Thyroid gland (tissue), 4 donors: ENCODE results near the gene RNFT2. TPM values are rescaled to one million over a fixed set of nuclear protein-coding genes. Genes with fewer than 3 reads are reported as not detected.

Source experiments
- DNase-seq, 2 donors: peaks; one replicate each; pipeline ENCODE4 v3.0.0-alpha.2; 2019
- H3K27ac ChIP-seq, 3 donors: fragments of 200-600 bp; sonication (generic); 1 replicate in 2 of 3; 2 replicates in 1 of 3; pipeline ENCODE4 v1.5.1; 2016 to 2019; ENCODE audit warnings: mild to moderate bottlenecking in 1 of 3, moderate library complexity in 1 of 3
- H3K27me3 ChIP-seq: fragments of 200-600 bp; sonication (generic); one replicate; pipeline ENCODE4 v1.5.1; 2019
- H3K36me3 ChIP-seq, 2 donors: fragments of 200-600 bp; sonication (generic); one replicate each; pipeline ENCODE4 v1.5.1; 2016 to 2019
- H3K4me1 ChIP-seq, 2 donors: fragments of 200-600 bp; sonication (generic); one replicate each; pipeline ENCODE4 v1.5.1; 2017 to 2019
- H3K4me3 ChIP-seq, 3 donors: fragments of 200-600 bp; sonication (generic); replicated peaks in 1 of 3; 1 replicate in 2 of 3; 2 replicates in 1 of 3; pipeline ENCODE4 v1.5.1; 2016; ENCODE audit warnings: mild to moderate bottlenecking in 1 of 3
- H3K9me3 ChIP-seq: fragments of 200-600 bp; sonication (generic); one replicate; pipeline ENCODE4 v1.5.1; 2017
- POLR2A ChIP-seq, 2 donors: fragments of 450-650 bp; IDR thresholded peaks; one replicate each; pipeline ENCODE4 v1.6.1; 2017; ENCODE audit warnings: antibody characterized with exemption in 2 of 2, mild to moderate bottlenecking in 2 of 2, moderate library complexity in 1 of 2
- WGBS, 2 donors: methylation state at CpG; one replicate each; pipeline ENCODE4 v1.1.5; 2017; 5-methylcytosine and 5-hydroxymethylcytosine counted together
- intact Hi-C: fragments of 100-400 bp; cut with DNase I; formaldehyde crosslinking; loops from one replicate; pipeline ENCODE4 v1.15.1; 2023
- total RNA-seq, 4 donors: library from RNA; depleted of rRNA; stranded (reverse); fragments of >200 nt; gene quantifications; one replicate each; pipeline ENCODE4 v1.2.3, GENCODE V29; 2016
- TF ChIP-seq, protein P1 (sequence below), 6 experiments: fragments of 200-600 bp in 3 of 6; fragments of 450-650 bp in 3 of 6; sonication (generic) in 3 of 6; IDR thresholded peaks; one replicate each; pipeline ENCODE4 v1.5.1; 2016 to 2019; ENCODE audit warnings: antibody characterized with exemption in 6 of 6, mild to moderate bottlenecking in 2 of 6, inconsistent platforms in 1 of 6, moderate library complexity in 1 of 6

Gene RNFT2
- total RNA-seq, 4 donors from 2014 or later, result 2.3 to 5.0 (median 4.5) TPM

DNA sequence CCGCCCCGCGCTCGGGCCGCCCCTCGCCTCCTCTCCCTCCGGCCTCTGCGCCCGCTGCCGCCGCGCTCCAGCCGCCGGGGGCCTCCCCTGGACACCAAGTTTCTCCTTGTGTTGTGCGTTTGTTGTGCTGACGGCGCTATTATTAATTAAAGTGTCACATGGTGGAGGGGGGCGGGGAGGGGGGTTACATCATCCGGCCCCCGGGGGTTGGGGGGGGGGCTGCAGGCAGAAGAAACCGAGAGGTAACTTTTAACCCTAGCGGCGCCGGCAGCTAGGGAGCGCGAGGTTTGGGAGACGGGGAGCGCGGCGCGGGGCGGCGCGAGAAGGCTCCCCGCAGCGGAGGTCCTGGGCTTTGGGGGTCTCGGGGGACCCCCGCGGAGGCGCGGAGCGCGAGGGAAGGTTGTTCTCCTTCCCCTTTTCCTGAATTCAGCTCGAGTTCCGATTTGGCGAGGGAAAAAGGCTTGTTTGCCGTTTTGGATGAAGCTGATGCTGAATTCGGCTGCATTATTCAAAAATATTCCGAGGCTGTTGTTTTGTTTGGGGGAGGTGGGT is 143.3 kb downstream of the RNFT2 start, which contains the start of gene HRK:
Gene HRK (minus strand): TSS at position 117 of the 552 bp plus-strand sequence. CDS start 134 bp downstream, outside the sequence.
- peak within 1 kb of the TSS in 1 of 3 donors; percentile 21 for H3K4me3 ChIP-seq
- 2% methylated on average over 6 to 44 of the region's 49 CpGs for WGBS, 2 donors
- H3K27ac ChIP-seq, result no peak within 1 kb of the TSS
- DNase-seq, result peak; percentile 16 to 19
- no peak for TF ChIP-seq POLR2A (IDR thresholded peaks at IDR 0.05)
- TF ChIP-seq, protein P1, sequence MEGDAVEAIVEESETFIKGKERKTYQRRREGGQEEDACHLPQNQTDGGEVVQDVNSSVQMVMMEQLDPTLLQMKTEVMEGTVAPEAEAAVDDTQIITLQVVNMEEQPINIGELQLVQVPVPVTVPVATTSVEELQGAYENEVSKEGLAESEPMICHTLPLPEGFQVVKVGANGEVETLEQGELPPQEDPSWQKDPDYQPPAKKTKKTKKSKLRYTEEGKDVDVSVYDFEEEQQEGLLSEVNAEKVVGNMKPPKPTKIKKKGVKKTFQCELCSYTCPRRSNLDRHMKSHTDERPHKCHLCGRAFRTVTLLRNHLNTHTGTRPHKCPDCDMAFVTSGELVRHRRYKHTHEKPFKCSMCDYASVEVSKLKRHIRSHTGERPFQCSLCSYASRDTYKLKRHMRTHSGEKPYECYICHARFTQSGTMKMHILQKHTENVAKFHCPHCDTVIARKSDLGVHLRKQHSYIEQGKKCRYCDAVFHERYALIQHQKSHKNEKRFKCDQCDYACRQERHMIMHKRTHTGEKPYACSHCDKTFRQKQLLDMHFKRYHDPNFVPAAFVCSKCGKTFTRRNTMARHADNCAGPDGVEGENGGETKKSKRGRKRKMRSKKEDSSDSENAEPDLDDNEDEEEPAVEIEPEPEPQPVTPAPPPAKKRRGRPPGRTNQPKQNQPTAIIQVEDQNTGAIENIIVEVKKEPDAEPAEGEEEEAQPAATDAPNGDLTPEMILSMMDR (IDR thresholded peaks at IDR 0.05), result no peak
- H3K36me3 ChIP-seq, result no peaks in the 10 kb centered on the region
- H3K4me1 ChIP-seq, result peaks cover 18 to 37% of the 10 kb centered on the region in 2 donors
- intact Hi-C loops, result no loop called here
- peaks cover 9% of the 10 kb centered on the region for H3K27me3 ChIP-seq
- no peaks in the 10 kb centered on the region for H3K9me3 ChIP-seq

DNA sequence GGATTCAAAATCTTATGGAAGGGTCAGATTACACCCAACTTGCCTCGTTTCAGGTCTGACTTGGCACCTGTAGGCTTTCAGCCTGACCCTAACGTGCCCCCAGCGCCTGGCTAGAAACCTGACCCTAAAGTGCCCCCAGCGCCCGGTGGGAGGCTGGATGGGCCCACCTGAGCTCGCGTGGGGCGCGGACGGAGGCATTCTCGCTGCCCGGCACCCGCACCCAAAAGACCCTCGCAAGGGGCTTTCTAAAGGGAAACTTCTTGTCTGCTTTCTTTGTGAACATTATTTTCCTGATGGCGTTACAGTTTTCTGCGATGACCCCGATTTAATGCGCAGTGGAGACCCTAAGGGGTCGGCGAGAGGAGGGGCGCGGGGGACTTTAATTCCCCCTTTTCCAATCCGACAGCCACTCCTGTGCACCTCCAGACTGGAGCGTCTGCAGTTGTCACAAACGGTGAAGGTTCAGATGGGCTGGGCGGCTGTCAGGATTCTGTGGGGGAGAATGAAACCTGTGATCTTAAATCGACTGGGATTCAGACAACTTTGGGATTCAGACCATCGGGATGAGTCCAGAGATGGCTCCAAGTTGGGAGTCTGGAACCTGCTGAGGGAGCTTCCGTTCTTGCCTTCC is 143.9 kb downstream of the RNFT2 start:
- Histone ChIP-seq H3K9me3 (no peaks in the 10 kb centered on the region), H3K4me1 (peaks cover 18 to 37% of the 10 kb centered on the region in 2 donors), H3K36me3 (no peaks in the 10 kb centered on the region), H3K27me3 (peaks cover 9% of the 10 kb centered on the region), H3K4me3 (peak overlapping the region in 1 of 3 donors; percentile 21), H3K27ac (no peak overlapping the region)
- intact Hi-C loops, result no loop called here
- no peak for TF ChIP-seq POLR2A (IDR thresholded peaks at IDR 0.05)
- TF ChIP-seq, protein P1 (IDR thresholded peaks at IDR 0.05), result no peak
- DNase-seq, result no peak
- WGBS, 2 donors, result 7 to 12% methylated on average over 27 to 28 of the region's 29 CpGs

DNA sequence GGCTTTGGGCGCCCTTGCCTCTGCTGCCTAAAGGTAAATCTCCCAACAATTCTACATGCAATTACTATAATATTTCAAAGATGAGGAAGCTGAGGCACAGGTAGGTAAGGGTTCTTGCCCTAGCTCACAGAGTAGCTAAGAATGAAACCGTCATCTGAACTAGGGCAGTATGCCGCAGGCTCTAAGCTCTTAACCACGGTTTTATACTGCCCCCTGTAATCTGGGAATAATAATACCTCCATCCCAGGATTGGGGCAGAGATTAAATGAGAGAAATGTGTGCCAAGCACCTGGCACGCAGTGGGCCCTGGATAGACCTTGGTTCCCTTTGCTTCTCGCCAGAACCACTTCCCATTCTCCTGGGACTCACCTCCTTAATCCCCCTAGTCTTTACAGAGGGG is 144.6 kb downstream of the RNFT2 start:
- Histone ChIP-seq H3K4me3 (no peak overlapping the region), H3K36me3 (no peaks in the 10 kb centered on the region), H3K27me3 (peaks cover 9% of the 10 kb centered on the region), H3K27ac (no peak overlapping the region), H3K9me3 (no peaks in the 10 kb centered on the region), H3K4me1 (peaks cover 18 to 37% of the 10 kb centered on the region in 2 donors)
- 41 to 51% methylated on average over 6 of the region's 6 CpGs for whole genome bisulfite sequencing, 2 donors
- no peak for DNase-seq
- intact Hi-C loops, result no loop called here
- TF ChIP-seq POLR2A (IDR thresholded peaks at IDR 0.05), result no peak
- TF ChIP-seq, protein P1 (IDR thresholded peaks at IDR 0.05), result peak in 1 of 6 experiments; percentile 10

DNA sequence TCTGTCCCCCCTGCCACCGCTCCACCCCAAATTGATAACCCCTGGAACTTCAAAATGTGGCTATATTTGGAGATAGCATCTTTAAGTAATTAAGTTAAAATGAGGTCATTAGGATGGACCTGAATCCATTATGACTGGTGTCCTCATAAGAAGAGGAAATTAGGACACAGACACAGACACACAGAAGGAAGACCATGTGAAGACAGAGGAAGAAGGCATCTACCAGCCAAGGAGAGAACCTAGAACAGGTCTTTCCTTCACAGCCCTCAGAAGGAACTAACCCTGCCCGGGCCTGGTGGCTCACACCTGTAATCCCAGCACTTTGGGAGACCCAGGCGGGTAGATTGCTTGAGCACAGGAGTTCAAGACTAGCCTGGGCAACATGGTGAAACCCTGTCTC is 146.8 kb downstream of the RNFT2 start:
- Histone ChIP-seq H3K4me1 (peaks cover 9 to 20% of the 10 kb centered on the region in 2 donors), H3K27ac (no peak overlapping the region), H3K36me3 (no peaks in the 10 kb centered on the region), H3K9me3 (no peaks in the 10 kb centered on the region), H3K27me3 (peaks cover 9% of the 10 kb centered on the region), H3K4me3 (no peak overlapping the region)
- DNase-seq, result no peak
- intact Hi-C loops, result no loop called here
- no peak for TF ChIP-seq POLR2A (IDR thresholded peaks at IDR 0.05)
- WGBS, 2 donors, result 88 to 96% methylated on average over 3 of the region's 3 CpGs

DNA sequence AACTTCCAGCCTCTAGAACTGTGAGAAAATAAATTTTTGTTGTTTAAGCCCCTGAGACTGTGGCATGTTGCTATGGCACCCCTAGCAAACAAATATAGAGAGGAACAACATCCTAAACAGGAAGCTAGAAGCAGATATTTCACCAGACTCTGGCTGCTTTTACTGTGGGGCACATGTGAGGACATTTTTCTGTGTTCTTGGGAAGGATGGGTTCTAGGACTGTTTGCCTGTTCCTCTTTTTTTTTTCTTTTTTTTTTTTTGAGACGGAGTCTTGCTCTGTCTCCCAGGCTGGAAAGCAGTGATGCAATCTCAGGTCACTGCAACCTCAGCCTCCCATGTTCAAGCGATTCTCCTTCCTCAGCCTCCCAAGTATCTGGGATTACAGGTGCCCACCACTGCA is 147.4 kb downstream of the RNFT2 start:
- 80 to 82% methylated on average over 2 of the region's 2 CpGs for WGBS, 2 donors

More for the DNA sequence above, 147.4 kb downstream of the RNFT2 start:
- peaks cover 9% of the 10 kb centered on the region for H3K27me3 ChIP-seq
- intact Hi-C loops, result no loop called here
- no peak for TF ChIP-seq POLR2A (IDR thresholded peaks at IDR 0.05)
- TF ChIP-seq, protein P1 (IDR thresholded peaks at IDR 0.05), result no peak
- no peak overlapping the region for H3K4me3 ChIP-seq
- no peak overlapping the region for H3K27ac ChIP-seq
- no peaks in the 10 kb centered on the region for H3K36me3 ChIP-seq
- DNase-seq, result no peak
- H3K4me1 ChIP-seq, result peaks cover 9 to 14% of the 10 kb centered on the region in 2 donors
- H3K9me3 ChIP-seq, result no peaks in the 10 kb centered on the region
